ENCODE data around the gene MSH3. TPM values are rescaled to one million over a fixed set of nuclear protein-coding genes. Genes with fewer than 3 reads are reported as not detected.

Gene MSH3
- polyA plus RNA-seq, 2 of the 4 experiments (the other 2 are of a cell fraction): 9.3 to 13.1 TPM

DNA sequence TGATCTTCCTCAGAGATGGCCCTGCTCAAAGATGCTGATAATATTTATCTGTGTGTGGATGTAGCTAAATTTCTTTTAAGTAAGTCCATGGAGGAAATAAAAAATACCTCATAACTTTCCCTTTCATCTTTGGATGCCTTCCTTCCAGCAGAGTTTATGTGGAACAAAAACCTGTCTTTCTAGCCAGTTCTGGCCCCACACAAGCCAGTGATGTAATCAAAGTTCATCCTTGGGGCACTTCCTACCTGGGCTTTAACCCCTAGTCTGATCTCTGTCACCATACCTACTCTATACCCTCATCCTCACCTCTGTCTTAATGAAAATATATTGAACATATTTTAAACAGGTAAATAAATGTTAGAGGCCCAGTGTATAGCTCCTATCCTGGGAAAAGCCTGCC, 265.9 kb downstream of the MSH3 start:
- TF ChIP-seq, protein P1, sequence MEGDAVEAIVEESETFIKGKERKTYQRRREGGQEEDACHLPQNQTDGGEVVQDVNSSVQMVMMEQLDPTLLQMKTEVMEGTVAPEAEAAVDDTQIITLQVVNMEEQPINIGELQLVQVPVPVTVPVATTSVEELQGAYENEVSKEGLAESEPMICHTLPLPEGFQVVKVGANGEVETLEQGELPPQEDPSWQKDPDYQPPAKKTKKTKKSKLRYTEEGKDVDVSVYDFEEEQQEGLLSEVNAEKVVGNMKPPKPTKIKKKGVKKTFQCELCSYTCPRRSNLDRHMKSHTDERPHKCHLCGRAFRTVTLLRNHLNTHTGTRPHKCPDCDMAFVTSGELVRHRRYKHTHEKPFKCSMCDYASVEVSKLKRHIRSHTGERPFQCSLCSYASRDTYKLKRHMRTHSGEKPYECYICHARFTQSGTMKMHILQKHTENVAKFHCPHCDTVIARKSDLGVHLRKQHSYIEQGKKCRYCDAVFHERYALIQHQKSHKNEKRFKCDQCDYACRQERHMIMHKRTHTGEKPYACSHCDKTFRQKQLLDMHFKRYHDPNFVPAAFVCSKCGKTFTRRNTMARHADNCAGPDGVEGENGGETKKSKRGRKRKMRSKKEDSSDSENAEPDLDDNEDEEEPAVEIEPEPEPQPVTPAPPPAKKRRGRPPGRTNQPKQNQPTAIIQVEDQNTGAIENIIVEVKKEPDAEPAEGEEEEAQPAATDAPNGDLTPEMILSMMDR (IDR thresholded peaks at IDR 0.05): no peak
- no peak for TF ChIP-seq RFX5 (IDR thresholded peaks at IDR 0.05)
- TF ChIP-seq MAFK (IDR thresholded peaks at IDR 0.05; ENCODE audit: partially characterized antibody): no peak
- TF ChIP-seq, protein P2, sequence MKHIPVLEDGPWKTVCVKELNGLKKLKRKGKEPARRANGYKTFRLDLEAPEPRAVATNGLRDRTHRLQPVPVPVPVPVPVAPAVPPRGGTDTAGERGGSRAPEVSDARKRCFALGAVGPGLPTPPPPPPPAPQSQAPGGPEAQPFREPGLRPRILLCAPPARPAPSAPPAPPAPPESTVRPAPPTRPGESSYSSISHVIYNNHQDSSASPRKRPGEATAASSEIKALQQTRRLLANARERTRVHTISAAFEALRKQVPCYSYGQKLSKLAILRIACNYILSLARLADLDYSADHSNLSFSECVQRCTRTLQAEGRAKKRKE (CRISPR knock-in tag; IDR thresholded peaks at IDR 0.05; ENCODE audit: low read depth): no peak
- TF ChIP-seq KDM5A (IDR thresholded peaks at IDR 0.05): no peak
- TF ChIP-seq, protein P3, sequence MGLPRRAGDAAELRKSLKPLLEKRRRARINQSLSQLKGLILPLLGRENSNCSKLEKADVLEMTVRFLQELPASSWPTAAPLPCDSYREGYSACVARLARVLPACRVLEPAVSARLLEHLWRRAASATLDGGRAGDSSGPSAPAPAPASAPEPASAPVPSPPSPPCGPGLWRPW (IDR thresholded peaks at IDR 0.05): no peak
- no peak for TF ChIP-seq ZNF302 (CRISPR knock-in tag; IDR thresholded peaks at IDR 0.05)
- TF ChIP-seq NPAS2 (CRISPR knock-in tag; IDR thresholded peaks at IDR 0.05; ENCODE audit: borderline replicate concordance): no peak
- no peak for TF ChIP-seq BHLHE40 (IDR thresholded peaks at IDR 0.05; ENCODE audit: low read depth, low read length)
- TF ChIP-seq, protein P4, sequence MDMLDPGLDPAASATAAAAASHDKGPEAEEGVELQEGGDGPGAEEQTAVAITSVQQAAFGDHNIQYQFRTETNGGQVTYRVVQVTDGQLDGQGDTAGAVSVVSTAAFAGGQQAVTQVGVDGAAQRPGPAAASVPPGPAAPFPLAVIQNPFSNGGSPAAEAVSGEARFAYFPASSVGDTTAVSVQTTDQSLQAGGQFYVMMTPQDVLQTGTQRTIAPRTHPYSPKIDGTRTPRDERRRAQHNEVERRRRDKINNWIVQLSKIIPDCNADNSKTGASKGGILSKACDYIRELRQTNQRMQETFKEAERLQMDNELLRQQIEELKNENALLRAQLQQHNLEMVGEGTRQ (IDR thresholded peaks at IDR 0.05): no peak
- no peak for TF ChIP-seq CHD4 (IDR thresholded peaks at IDR 0.05; ENCODE audit: borderline replicate concordance)
- TF ChIP-seq RCOR1 (IDR thresholded peaks at IDR 0.05; ENCODE audit: low read depth, low read length): no peak
- DNase-seq (ENCODE audit: low read depth in 1 of 2, low spot score in 1 of 2): no peak
- no peak overlapping the region for H3K4me3 ChIP-seq
- no peaks in the 10 kb centered on the region for H3K9me3 ChIP-seq
- no peak for ATAC-seq
- no peak overlapping the region for H3K27ac ChIP-seq
- no peak for FAIRE-seq
- POLR2A ChIA-PET: no interaction called here
- H3K4me2 ChIP-seq: no peak overlapping the region
- CTCF ChIA-PET: interaction anchor here (1.3 kb wide), 2 partner anchors 100 to 210 kb away, joined by 3 to 4 read pairs; no protein-coding TSS in a partner anchor
- no peaks in the 10 kb centered on the region for H3K4me1 ChIP-seq

DNA sequence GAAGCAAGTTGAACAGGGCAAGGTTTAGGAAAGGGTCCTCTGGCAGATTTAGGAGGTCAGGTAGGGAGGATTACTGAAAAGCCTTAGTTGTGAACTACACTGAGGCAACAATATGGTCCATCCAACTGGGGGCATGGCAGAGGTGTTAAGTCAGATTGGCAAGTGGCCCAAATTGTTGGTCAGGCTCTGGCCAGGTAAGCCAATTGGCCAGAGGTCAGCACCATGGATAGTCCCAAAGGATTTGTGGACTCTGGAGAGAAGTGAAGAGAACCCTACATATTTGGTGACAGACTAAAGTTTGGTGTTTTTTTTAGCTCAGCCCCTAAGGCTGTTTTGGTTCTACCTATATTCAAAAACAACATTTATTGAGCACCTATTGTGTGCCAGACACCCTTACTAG, 266.6 kb downstream of the MSH3 start:
- DNase-seq (ENCODE audit: low read depth in 1 of 2, low spot score in 1 of 2) (no peak), ATAC-seq (no peak; a peak in 1 of 6 replicates), FAIRE-seq (no peak)
- Histone ChIP-seq H3K4me1 (no peaks in the 10 kb centered on the region), H3K4me2 (no peak overlapping the region), H3K9me3 (no peaks in the 10 kb centered on the region), H3K4me3 (no peak overlapping the region), H3K27ac (no peak overlapping the region)
- TF ChIP-seq CHD2 (IDR thresholded peaks at IDR 0.05; ENCODE audit: low read length, partially characterized antibody): no peak
- no peak for TF ChIP-seq EHMT2 (IDR thresholded peaks at IDR 0.05; ENCODE audit: low read depth)
- TF ChIP-seq, protein P5, sequence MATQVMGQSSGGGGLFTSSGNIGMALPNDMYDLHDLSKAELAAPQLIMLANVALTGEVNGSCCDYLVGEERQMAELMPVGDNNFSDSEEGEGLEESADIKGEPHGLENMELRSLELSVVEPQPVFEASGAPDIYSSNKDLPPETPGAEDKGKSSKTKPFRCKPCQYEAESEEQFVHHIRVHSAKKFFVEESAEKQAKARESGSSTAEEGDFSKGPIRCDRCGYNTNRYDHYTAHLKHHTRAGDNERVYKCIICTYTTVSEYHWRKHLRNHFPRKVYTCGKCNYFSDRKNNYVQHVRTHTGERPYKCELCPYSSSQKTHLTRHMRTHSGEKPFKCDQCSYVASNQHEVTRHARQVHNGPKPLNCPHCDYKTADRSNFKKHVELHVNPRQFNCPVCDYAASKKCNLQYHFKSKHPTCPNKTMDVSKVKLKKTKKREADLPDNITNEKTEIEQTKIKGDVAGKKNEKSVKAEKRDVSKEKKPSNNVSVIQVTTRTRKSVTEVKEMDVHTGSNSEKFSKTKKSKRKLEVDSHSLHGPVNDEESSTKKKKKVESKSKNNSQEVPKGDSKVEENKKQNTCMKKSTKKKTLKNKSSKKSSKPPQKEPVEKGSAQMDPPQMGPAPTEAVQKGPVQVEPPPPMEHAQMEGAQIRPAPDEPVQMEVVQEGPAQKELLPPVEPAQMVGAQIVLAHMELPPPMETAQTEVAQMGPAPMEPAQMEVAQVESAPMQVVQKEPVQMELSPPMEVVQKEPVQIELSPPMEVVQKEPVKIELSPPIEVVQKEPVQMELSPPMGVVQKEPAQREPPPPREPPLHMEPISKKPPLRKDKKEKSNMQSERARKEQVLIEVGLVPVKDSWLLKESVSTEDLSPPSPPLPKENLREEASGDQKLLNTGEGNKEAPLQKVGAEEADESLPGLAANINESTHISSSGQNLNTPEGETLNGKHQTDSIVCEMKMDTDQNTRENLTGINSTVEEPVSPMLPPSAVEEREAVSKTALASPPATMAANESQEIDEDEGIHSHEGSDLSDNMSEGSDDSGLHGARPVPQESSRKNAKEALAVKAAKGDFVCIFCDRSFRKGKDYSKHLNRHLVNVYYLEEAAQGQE (IDR thresholded peaks at IDR 0.05): peak; percentile 76
- no peak for TF ChIP-seq RNF2 (IDR thresholded peaks at IDR 0.05; ENCODE audit: borderline replicate concordance, low read depth)
- no peak for TF ChIP-seq HOXB13 (CRISPR knock-in tag; IDR thresholded peaks at IDR 0.05; ENCODE audit: low read depth)
- ChIA-PET POLR2A (no interaction called here), CTCF (interaction anchor here (1.3 kb wide), 2 partner anchors 100 to 211 kb away, joined by 3 to 4 read pairs; no protein-coding TSS in a partner anchor)
